ENCODE data around the gene TNFAIP8.

- TF ChIP-seq CTCF (IDR thresholded peaks at IDR 0.05), result no peak
- TF ChIP-seq POLR2AphosphoS5 (IDR thresholded peaks at IDR 0.05; ENCODE audit: insufficient read depth in 1 of 2, low read depth in 1 of 2), result no peak
- no peak for TF ChIP-seq POLR2A (IDR thresholded peaks at IDR 0.05)
Measured at GRCh38 chr5:119378075-119378700, 22.4 kb downstream of the TNFAIP8 start.

All from vagina (tissue), 2 donors.